Measurements from ENCODE around the gene FGF22.
A peak's percentile ranks its signal among the peaks of the same experiment; 100 is the strongest.
"Not testable (repeated sequence)": the region's sequence is repeated elsewhere in the genome, so short reads cannot be mapped to it uniquely, and the experiment has no call there.

Gene FGF22

DNA sequence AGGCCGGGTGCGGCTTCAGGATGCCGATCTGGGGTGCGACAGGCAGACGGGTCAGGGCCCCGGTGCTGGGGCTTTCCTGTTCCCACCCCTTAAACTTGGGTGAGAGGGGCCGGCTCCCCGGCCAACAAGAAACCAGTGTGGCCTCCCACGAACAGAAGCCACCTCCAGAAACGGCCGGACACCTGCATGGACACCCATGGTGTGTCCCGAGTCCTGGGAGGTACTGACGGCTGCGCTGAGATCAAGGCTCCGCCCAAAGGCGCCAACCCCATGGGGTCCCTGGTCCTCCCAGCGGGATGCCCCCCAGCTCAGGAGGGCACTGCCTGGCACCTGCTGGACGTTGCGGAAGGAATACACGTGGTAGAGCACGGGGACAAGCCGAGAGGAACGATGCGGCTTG, 17.9 kb upstream of the FGF22 start:
- no peak for DNase-seq (ENCODE audit: low read depth)

DNA sequence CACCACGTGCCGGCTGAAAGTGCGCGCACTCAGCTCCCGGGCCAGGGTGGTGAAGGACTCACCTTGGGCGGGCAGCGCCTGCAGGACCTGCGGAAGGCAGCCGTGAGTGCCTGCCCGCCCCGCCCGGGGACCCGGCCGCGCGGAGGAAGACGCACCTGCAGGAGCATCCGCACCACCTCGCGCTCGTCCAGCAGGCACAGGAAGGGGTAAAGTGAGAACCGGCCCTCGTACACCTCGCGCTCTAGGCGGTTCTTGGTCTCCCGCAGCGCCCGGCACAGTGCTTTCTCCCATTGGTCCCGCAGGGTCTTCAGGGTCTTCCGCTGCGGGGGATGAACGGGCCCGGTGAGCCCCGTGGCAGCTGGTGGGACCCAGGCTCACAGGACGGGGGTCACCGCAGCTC, 17.0 kb upstream of the FGF22 start:
- DNase-seq (ENCODE audit: low read depth) = no peak

DNA sequence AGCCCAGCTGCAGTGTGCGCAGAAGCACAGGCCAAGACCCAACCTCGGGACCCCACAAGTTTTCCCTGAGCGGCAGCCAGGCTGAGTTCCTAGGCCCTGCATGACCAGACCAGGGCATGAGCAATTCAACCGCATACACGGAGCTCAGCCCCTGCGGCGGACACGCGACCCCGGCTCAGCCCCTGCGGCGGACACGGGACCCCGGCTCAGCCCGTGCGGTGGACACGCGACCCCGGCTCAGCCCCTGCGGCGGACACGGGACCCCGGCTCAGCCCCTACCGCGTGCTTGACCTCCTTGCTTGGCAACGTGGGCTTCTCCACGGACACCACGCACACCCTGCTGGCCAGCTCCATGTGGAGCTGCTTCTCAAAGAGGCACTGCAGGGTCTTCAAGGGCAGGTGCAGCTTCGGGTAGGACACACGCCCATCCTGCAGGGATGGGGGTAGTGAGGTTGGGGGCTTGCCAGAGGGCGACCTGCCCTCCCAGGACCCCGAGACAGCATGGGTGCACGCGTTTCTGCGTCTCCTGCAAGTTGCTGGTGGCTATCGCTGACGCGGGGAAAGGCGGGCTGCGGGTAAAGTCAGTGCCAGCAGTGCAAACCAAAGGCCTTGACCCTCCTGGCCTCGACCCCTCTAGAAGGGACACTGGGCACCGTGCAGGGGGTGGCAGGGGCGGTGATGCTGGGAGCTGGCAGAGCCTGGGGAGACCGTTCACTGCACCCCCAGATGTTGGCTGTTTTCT, 16.3 kb upstream of the FGF22 start:
- no peak for DNase-seq (ENCODE audit: low read depth)

DNA sequence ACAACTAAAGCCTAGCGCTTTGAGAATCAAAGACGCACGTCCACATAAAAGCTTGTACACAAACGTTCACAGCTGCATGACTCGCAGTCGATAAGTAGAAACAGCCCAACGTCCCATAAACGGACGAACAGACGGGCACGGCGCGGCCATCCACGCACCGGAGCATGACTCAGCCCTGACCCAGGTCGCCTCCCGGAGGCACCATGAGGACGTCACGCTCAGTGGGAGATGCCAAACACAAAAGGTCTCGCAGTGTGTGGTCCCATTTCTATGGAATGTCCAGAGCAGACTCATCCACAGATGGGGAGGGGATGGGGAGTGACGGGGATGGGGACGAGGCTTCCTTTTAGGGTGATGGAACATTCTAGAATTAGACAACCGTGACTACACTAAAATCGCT, 15.7 kb upstream of the FGF22 start:
- peak; percentile 87 for DNase-seq (ENCODE audit: low read depth)

DNA sequence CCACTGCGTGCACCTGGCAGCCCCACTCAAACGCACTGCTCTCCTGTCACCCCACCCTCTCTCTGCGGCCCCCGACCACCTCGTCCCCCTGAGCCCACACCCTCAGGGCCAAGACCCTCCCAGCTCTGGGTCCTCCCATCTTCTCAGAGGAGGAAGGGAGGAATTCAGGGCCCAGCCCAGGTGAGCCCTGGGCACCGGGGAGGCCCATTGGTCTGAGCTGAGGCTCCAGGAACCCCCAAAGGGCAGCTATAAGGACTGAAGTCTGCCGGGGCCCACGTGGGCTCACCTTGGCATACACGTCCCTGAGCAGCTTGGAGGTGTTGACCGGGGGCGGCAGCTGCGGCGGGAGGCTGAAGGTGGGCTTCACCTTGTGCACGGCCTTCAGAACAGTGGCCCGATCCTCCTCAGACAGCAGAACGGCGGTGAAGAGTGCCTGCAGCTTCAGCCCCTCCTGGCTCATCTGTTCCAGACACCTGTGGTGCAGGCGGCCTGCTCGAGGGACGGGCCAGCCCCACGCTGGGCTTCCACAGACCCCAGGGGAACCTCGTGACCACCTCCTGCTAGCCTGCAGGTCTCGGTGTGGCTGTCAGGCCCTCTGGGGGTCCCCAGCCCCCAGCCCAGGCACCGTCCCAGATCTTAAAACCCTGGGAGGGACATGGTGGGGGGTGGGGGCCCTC, 15.1 kb upstream of the FGF22 start:
- no peak for DNase-seq (ENCODE audit: low read depth)

DNA sequence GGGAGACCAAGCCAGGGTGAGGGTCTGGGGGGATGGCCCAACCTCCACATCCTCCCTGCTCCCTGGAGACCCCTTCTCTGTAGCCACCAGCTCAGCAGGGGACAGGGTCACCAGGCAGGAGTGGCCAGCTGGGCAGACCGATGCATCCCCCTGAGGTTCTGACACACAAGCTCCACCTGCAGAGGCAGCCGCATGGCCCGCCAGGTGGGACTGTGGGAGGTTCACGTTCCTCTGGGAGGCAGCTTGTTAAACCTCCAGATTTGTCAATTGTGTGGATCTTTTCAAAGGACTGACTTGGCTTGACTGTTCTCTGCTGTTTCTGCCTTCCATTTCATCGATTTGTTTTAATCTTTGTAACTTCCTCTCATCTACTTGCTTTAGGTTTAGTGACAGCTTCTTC, 14.4 kb upstream of the FGF22 start:
- DNase-seq (ENCODE audit: low read depth) = no peak

DNA sequence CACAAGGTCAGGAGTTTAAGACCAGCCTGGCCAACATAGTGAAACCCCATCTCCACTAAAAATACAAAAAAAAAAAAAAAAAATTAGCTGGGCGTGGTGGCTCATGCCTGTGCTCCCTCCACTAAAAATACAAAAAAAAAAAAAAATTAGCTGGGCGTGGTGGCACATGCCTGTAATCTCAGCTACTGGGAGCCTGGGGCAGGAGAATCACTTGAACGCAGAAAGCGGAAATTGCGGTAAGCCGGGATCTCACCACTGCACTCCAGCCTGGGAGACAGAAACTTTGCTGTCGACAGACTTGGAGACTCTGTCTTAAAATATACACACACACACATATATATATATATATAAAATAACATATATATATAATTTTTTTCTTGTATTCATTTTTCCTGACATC, 13.1 kb upstream of the FGF22 start:
- DNase-seq (ENCODE audit: low read depth) = not testable (repeated sequence)

DNA sequence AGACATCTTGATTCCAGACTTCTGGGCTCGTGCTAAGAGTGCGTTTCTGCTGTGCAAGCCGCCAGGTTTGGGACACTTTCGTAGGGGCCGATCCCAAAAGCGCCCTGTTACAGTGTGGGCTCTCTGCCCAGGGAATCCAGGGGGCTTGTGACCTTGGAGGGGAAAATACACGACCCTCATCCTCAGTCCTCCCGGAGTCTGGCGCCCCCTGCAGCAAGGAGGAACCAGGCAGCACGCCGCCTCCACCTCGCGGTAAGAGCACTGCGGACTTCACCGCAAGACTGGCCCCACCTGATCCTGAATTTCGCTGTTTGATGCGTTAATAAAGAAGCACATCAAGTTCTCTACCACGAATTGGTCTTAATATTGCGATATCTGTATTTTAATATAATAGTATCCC, 11.5 kb upstream of the FGF22 start:
- DNase-seq (ENCODE audit: low read depth) = peak; percentile 28

DNA sequence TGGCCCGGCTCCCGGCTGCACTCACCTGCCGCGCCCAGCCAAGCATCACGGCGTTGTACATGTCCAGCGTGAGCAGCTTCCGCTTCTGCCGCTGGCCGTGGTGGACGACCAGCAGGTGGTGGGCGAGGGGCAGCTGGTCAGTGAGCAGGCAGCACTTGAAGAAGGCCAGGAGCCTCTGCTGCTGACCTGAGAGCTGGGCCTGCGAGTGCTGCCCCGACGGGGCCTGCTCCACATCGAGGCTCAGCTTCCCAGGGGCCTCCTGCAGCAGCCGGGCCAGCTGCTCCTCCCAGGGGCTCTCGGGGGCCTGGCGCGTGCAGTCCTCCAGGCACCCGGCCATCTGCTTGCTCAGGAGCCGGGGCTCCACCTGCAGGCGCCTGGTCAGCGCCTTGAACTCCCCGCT, 10.2 kb upstream of the FGF22 start:
- DNase-seq (ENCODE audit: low read depth) = not testable (repeated sequence)

DNA sequence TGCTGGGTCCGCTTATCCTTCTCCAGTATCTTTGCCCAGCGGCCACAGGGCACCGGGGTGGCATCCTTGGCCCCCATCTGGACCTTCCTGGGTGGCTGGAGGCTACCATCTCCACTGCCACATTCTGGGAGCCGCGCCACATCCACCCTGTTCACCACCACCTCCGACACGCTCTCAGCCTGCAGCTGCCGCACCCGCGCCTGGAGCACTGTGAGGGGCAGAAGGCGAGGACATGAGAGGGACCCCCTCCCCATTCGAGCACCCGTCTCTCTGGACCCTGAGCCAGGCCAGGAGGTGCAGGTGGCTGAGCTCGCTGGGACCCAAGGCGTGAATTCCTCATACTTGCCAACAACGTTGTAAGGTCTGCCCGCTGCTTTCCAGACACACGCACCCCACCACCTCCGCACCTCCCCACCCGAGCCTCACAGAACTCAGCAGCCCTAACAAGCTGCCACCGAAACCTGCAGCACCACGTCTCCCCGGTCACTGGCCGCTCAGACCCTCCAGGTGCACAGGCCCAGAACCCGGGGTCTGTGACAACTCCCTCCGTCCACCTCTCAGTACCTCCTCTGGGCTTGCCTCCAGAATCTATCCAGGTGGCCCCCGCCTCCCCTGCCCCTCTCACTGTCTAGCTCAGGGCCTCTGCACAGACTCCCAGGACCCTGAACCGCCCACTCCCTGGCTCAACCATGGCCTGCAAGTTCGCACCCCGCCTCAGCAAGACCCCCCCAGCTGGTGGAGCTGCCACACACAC, 9.5 kb upstream of the FGF22 start:
- no peak for DNase-seq (ENCODE audit: low read depth)

DNA sequence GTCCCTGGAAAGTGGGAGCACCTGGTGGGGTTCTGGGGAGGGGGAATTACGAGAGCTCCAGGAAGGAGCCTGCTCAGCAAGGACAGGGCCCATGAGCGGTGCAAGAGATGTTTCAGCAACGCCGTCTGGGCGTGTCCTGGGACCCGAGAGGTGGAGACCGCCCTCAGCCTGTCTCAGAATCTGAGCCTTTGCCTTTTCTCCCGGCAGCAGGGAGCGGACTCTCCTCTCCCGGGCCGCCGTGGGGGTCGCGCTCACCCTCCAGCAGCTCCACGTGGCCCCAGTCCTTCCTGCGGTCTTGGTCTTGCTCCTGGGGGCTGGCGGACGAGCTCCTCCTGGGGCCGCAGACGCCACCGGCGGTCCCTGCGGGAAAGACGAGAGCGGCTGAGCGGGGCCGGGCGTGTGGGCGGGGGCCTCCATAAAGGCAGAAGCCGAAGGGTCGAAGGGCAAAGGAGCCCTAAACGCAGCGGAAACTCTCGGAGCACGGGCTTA, 7.1 kb upstream of the FGF22 start:
- DNase-seq (ENCODE audit: low read depth) = peak; percentile 78

DNA sequence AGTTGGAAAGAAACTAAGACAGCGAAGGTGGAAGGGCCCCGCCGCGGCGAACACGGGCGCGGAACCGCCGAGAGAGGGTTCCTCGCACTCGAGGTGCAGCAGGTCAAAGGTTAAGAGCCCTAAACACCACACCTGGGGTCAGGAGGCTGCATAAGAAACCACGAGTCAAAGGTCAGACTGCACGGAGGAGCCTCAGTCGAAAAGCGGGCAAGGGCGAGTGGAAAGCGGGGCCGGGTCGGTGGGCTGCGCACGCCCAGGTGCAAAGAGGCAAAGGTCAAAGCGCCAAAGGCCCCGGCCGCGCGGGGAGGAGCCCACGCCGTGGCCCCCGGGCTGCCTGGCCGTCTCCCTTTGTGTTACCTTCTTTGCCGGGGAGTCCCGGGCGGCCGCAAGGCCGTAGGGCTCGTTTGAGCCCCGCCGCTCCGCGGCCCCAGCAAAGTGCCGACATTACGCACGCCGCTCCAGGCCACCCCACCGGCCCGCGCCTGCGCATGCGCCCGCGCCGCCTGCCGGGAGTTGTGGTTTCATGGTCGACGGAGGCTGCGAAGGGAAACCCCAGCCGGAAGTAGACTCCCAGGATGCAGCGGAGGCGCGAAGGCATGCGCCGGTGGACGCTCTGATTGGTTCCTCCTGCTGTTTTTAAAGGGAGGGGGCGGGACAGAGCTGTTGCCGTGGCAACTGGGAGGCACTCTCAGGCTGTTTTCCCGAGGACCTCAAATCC, 6.5 kb upstream of the FGF22 start, which contains the start of gene POLRMT:
TSS of gene POLRMT (minus strand) at position 470 of the 718 bp plus-strand sequence. CDS start at position 445, 25 bp downstream.
- peak; percentile 99 for DNase-seq (ENCODE audit: low read depth)

DNA sequence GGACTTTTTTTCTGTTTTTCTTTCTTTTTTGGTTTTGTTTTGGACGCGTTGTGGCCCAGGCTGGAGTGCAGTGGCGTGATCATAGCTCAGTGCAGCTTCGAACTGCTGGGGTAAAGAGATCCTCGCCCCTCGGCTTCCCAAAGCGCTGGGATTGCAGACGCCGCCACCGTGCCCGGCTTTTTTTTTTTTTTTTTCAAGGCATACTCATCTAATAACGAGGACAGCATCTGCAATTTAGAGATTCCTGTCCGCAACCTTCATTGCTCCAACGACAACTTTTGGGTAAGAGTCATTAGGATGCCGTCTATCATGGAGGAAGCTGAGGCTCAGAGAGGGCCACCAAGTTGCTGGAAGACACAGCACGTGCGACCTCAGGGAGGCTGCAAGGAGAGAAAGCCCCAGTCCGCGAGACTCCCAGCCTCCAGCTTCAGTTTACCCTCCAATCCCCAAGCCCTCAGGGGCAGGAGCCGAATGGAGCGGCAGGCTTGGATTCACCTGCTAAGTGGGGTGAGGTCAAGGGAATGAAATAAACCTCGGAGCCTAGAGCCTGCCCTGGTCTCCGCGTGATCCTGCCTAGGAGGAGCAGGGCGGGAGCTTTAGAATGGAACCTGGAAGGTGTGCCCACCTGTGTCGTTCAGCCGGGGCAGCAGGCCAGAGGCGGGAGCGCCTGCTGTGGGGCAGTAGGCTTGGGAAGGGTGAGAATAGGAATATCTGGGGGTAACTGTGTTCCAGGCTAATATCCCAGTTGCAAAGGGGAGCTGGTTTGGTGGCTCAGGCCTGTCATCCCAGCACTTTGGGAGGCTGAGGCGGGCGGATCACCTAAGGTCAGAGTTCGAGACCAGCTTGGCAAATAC, 5.7 kb upstream of the FGF22 start:
- DNase-seq (ENCODE audit: low read depth) = peak; percentile 39

DNA sequence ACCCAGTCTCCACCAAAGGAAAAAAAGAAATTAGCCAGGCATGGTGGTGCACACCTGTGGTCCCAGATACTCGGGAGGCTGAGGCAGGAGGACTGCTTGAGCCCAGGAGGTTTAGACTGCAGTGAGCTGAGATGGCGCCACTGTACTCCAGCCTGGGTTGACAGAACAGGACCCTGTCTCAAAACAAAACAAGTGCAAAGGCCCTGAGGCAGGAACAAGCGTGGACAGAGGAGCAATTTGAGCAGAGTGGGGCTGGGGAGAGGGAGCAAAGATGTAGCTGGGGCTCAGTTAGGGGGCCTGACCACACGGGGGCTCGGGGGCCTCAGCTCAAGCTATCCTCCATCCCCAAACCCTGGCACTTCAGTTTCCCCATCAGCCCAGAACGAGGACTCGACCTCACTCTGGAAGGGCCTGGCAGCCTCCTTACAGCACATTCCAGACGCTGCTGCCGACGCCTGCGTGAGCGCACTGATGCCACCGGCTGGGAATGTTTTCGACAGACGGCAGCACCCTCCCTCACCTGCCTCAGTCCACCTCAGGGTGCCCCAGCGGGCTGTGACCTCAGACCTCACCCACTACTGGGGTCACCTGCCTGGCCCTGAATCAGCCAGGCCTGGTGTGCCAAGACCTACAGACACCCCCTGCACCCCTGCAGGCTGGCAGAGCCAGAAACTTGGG, 4.6 kb upstream of the FGF22 start:
- no peak for DNase-seq (ENCODE audit: low read depth)

DNA sequence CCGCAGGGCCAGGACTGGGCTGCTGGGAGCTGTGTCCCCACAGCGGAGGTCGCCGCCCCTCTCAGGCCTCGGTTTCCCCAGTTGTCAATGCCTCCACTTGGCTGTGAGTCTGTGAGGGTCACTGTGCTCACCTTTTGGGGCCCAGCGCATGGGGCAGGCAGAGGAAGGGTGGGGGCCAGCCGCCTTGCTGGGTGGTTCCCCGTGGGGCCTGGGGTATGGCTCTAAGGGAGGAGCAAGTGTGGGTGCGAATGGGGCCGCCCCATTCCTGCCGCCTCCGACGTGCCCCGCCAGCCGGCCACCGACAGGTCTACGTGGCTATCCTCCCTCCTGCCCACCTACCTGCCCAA, 800 bp upstream of the FGF22 start:
- no peak for DNase-seq (ENCODE audit: low read depth)

DNA sequence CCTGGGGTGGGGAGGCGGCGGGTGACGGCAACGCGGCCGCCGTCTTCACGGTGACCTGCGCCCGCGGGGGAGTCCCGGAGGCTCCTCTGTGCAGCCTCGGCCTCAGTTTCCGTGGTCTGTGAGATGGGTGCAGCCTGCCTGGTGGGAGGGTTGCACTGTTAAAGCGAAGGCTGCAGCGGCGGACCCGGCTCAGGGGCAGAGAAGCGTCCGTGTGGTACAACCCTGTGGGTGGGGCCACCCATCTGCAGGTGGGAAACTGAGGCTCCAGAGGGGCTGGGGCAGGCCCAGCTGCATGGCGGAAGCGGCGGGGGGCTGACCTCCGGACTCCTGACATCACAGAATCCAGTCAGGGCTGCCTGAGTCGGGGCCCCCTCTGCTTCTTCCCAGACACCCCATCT, 481 bp downstream of the FGF22 start:
- DNase-seq (ENCODE audit: low read depth) = no peak

DNA sequence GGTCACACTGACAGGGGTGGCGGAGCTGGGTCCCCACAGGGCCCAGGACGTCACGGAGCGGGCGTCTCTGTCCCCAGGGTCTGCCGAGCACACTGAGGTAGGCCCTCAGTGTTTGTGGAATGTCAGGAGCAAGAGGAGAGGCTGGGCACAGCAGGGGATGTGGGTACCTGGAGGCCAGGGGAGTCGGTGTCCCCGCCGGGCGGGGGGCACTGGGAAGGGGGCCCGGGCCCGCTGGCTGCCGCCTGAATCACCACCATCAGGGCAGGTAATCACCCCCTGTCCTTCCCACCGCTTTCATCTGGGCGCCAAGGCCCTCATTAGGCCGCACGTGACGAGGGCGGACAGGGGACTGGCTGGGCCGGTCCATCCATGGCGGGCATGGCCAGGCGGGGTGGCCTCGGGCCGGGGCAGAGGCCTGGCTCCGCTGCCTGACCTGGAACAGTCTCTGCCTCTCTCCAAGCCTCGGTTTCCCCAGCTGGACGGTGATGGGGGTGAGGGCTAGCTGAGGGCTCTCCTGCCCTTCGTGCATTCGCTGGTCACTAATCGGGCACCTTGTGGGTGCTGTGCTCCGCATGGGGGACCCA, 1.0 kb downstream of the FGF22 start:
- no peak for DNase-seq (ENCODE audit: low read depth)

DNA sequence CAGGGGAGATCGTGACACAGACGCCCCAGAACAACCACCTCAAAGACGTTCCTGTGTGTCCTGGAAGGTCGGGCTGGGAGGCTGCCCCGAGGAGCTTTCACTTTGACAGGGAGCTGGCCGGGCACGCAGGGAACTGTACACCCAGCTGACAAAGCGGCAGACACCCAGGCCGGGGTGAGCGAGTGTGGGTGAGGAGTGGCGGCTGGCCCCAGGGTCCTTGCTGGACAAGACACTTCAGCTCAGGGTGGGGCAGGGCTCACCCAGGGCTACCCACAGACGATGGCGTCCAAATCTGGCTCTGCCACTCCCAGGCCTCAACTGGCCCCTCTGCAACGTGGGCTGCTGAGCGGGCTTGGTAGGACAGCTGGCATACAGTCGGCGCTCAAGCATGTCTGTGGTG, 2.0 kb downstream of the FGF22 start:
- no peak for DNase-seq (ENCODE audit: low read depth)

DNA sequence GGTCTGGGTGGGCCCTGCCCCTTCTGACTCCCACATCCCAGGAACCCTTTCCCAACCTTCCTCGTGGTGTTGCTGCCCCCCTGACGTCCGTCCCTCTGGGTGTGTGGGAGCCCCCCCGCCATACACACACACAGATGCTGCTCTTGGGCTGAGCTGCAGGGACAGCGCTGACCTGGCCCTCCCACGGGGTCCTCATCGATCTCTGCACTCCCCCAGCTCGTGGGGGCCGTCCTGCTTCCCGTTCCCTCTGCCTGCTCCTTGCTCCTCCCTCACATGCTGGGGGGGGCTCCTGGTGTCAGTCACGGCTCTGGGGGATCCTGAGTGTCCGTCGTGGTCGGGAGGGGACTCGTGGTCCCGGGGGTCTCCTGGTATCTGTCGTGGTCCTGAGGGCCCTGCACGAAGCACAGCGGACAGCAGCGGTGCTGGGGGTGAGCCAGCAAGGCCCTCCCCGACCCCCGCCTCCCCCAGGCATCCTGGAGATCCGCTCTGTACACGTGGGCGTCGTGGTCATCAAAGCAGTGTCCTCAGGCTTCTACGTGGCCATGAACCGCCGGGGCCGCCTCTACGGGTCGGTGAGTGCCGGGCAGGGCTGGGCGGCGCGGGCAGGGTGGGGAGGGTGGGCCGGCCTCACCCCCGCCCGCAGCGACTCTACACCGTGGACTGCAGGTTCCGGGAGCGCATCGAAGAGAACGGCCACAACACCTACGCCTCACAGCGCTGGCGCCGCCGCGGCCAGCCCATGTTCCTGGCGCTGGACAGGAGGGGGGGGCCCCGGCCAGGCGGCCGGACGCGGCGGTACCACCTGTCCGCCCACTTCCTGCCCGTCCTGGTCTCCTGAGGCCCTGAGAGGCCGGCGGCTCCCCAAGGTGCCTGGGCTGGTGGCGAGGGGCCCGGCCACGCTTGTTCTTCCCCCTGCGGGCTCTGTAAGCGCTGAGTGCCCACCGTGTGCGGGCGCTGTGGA, 3.4 kb downstream of the FGF22 start:
- no peak for DNase-seq (ENCODE audit: low read depth)

Data from ELR (cell line).